OCI-LY1 (cell line): Measurements from ENCODE around the gene ELF4.

Experiments
- H2AFZ ChIP-seq: fragments of 200-600 bp; sonication (generic), shearing (Covaris generic); 2 replicates; pipeline ENCODE4 v1.6.0; 2014; ENCODE audit warnings: antibody characterized with exemption, mild to moderate bottlenecking, low read length
- H3F3A ChIP-seq: fragments of 200-600 bp; sonication (generic), shearing (Covaris generic); 2 replicates; pipeline ENCODE4 v1.6.0; 2014; ENCODE audit warnings: mild to moderate bottlenecking, antibody characterized with exemption, low read length, moderate library complexity; ENCODE audit not compliant: insufficient read depth
- H3K27ac ChIP-seq: fragments of 200-600 bp; sonication (generic); 2 replicates; pipeline ENCODE4 v1.5.1; 2014; ENCODE audit warnings: low read length, mixed run types, mild to moderate bottlenecking, low read depth; ENCODE audit not compliant: poor library complexity, severe bottlenecking
- H3K27me3 ChIP-seq: fragments of 200-600 bp; sonication (generic); 2 replicates; pipeline ENCODE4 v1.6.0; 2014; ENCODE audit warnings: antibody characterized with exemption, mild to moderate bottlenecking, low read length, moderate library complexity; ENCODE audit not compliant: insufficient read depth
- H3K36me3 ChIP-seq: fragments of 200-600 bp; sonication (generic); 2 replicates; pipeline ENCODE4 v1.6.1; 2014; ENCODE audit warnings: mild to moderate bottlenecking, antibody characterized with exemption, low read length, moderate library complexity, mixed read lengths; ENCODE audit not compliant: insufficient read depth
- H3K4me1 ChIP-seq: fragments of 200-600 bp; sonication (generic); 2 replicates; pipeline ENCODE4 v1.5.1; 2014; ENCODE audit warnings: mild to moderate bottlenecking, low read length, moderate library complexity; ENCODE audit not compliant: insufficient read depth, severe bottlenecking
- H3K4me2 ChIP-seq: fragments of 200-600 bp; sonication (generic), shearing (Covaris generic); 2 replicates; pipeline ENCODE4 v1.6.1; 2014; ENCODE audit warnings: low read length
- H3K4me3 ChIP-seq: fragments of 200-600 bp; sonication (generic); 2 replicates; pipeline ENCODE4 v1.5.1; 2014; ENCODE audit warnings: low read length, low read depth, mild to moderate bottlenecking, mixed read lengths; ENCODE audit not compliant: poor library complexity, severe bottlenecking
- H3K79me2 ChIP-seq: fragments of 200-600 bp; shearing (Covaris generic); 2 replicates; pipeline ENCODE4 v1.6.1; 2016; ENCODE audit warnings: mixed run types, low read length, mixed read lengths; ENCODE audit not compliant: insufficient read depth
- H3K9ac ChIP-seq: fragments of 200-600 bp; sonication (generic), shearing (Covaris generic); 2 replicates; pipeline ENCODE4 v1.6.1; 2014; ENCODE audit warnings: mild to moderate bottlenecking, low read length, mixed read lengths
- H3K9me2 ChIP-seq: fragments of 200-600 bp; sonication (generic), shearing (Covaris generic); 2 replicates; pipeline ENCODE4 v1.6.1; 2014; ENCODE audit warnings: low read depth, mild to moderate bottlenecking, low read length, mixed read lengths
- H3K9me3 ChIP-seq: fragments of 200-600 bp; shearing (Covaris generic); 2 replicates; pipeline ENCODE4 v1.6.1; 2014; ENCODE audit warnings: low read length, mixed read lengths
- H4K20me1 ChIP-seq: fragments of 200-600 bp; sonication (generic), shearing (Covaris generic); 2 replicates; pipeline ENCODE4 v1.6.0; 2016; ENCODE audit warnings: mild to moderate bottlenecking, low read length; ENCODE audit not compliant: insufficient read depth
- EZH2 ChIP-seq: fragments of 200-600 bp; sonication (generic), shearing (Covaris generic); IDR thresholded peaks from 2 replicates; pipeline ENCODE4 v1.8.0; 2017; ENCODE audit warnings: borderline replicate concordance, mixed run types, mild to moderate bottlenecking, antibody characterized with exemption, low read length, moderate library complexity, mixed read lengths
- TF ChIP-seq, protein P1 (sequence below): fragments of 200-600 bp; sonication (generic), shearing (Covaris generic); IDR thresholded peaks from 2 replicates; pipeline ENCODE4 v1.5.1; 2017; ENCODE audit warnings: mild to moderate bottlenecking, antibody characterized with exemption, low read length, moderate library complexity, mixed read lengths

ELF4 gene

GRCh38 chrX:130106071-130106470 is 4.2 kb downstream of the ELF4 start:
- Histone ChIP-seq H3K4me1 (peaks cover 43% of the 10 kb centered on the region), H3K27ac (no peak overlapping the region), H3K79me2 (peaks cover 51% of the 10 kb centered on the region), H4K20me1 (no peaks in the 10 kb centered on the region), H3F3A (no peaks in the 10 kb centered on the region), H3K27me3 (no peaks in the 10 kb centered on the region), H3K4me2 (peak overlapping the region; percentile 32; the same call in 1 of the 2 replicates), H3K36me3 (no peaks in the 10 kb centered on the region), H2AFZ (no peak overlapping the region), H3K9ac (peak overlapping the region; percentile 10; the same call in 1 of the 2 replicates), H3K4me3 (no peak overlapping the region), H3K9me2 (no peaks in the 10 kb centered on the region), H3K9me3 (no peaks in the 10 kb centered on the region)
- TF ChIP-seq, protein P1, sequence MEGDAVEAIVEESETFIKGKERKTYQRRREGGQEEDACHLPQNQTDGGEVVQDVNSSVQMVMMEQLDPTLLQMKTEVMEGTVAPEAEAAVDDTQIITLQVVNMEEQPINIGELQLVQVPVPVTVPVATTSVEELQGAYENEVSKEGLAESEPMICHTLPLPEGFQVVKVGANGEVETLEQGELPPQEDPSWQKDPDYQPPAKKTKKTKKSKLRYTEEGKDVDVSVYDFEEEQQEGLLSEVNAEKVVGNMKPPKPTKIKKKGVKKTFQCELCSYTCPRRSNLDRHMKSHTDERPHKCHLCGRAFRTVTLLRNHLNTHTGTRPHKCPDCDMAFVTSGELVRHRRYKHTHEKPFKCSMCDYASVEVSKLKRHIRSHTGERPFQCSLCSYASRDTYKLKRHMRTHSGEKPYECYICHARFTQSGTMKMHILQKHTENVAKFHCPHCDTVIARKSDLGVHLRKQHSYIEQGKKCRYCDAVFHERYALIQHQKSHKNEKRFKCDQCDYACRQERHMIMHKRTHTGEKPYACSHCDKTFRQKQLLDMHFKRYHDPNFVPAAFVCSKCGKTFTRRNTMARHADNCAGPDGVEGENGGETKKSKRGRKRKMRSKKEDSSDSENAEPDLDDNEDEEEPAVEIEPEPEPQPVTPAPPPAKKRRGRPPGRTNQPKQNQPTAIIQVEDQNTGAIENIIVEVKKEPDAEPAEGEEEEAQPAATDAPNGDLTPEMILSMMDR, result no peak
- no peak for TF ChIP-seq EZH2

GRCh38 chrX:130105244-130105643 is 5.1 kb downstream of the ELF4 start:
- no peak overlapping the region for H3K27ac ChIP-seq
- no peaks in the 10 kb centered on the region for H3K9me3 ChIP-seq
- no peaks in the 10 kb centered on the region for H3K36me3 ChIP-seq
- no peaks in the 10 kb centered on the region for H3K9me2 ChIP-seq
- H3K9ac ChIP-seq, result no peak overlapping the region
- H3K79me2 ChIP-seq, result peaks cover 60% of the 10 kb centered on the region
- H2AFZ ChIP-seq, result no peak overlapping the region
- TF ChIP-seq EZH2, result no peak
- TF ChIP-seq, protein P1, result no peak
- H3K27me3 ChIP-seq, result no peaks in the 10 kb centered on the region
- no peak overlapping the region for H3K4me3 ChIP-seq
- no peak overlapping the region; the same call in 1 of the 2 replicates for H3K4me2 ChIP-seq
- no peaks in the 10 kb centered on the region for H3F3A ChIP-seq
- H3K4me1 ChIP-seq, result peaks cover 42% of the 10 kb centered on the region
- no peaks in the 10 kb centered on the region for H4K20me1 ChIP-seq

GRCh38 chrX:130103605-130104004 is 6.7 kb downstream of the ELF4 start:
- Histone ChIP-seq H3K4me3 (no peak overlapping the region), H3K27me3 (no peaks in the 10 kb centered on the region), H3K36me3 (no peaks in the 10 kb centered on the region), H3K9me2 (no peaks in the 10 kb centered on the region), H3K4me1 (peaks cover 34% of the 10 kb centered on the region), H2AFZ (no peak overlapping the region), H3K4me2 (no peak overlapping the region), H3K79me2 (peaks cover 59% of the 10 kb centered on the region), H3K27ac (no peak overlapping the region), H4K20me1 (no peaks in the 10 kb centered on the region), H3K9ac (no peak overlapping the region), H3K9me3 (no peaks in the 10 kb centered on the region), H3F3A (no peaks in the 10 kb centered on the region)
- TF ChIP-seq, protein P1, result no peak
- TF ChIP-seq EZH2, result no peak
